Measurements from ENCODE around the gene TENT4B.
A peak's percentile ranks its signal among the peaks of the same experiment; 100 is the strongest.

The TENT4B gene

GRCh38 chr16:50152807-50153595 lies at the start of gene TENT4B:
Gene TENT4B, plus strand, starts transcription at chr16:50153306. Its CDS starts 316 bp downstream, at chr16:50153622.
- no peak for TF ChIP-seq CTCF (IDR thresholded peaks at IDR 0.05; ENCODE audit: low read depth, low read length)
- in situ Hi-C loops (cut with HindIII; ENCODE audit: low sequenced_read_pairs), result no loop called here
- H3K4me3 ChIP-seq (ENCODE audit: low read depth, low read length), result peak within 1 kb of the TSS; percentile 63
- peak; percentile 84 for DNase-seq (ENCODE audit: low read depth, low spot score)

GRCh38 chr16:50103764-50104163 lies 49.3 kb upstream of the TENT4B start:
- H3K4me3 ChIP-seq (ENCODE audit: low read depth, low read length), result no peak overlapping the region

GRCh38 chr16:50114357-50115129 lies 38.6 kb upstream of the TENT4B start:
- no peak for DNase-seq (ENCODE audit: low read depth, low spot score)
- H3K4me3 ChIP-seq (ENCODE audit: low read depth, low read length), result no peak overlapping the region
- in situ Hi-C loops (cut with HindIII; ENCODE audit: low sequenced_read_pairs), result no loop called here
- no peak for TF ChIP-seq CTCF (IDR thresholded peaks at IDR 0.05; ENCODE audit: low read depth, low read length)

More at GRCh38 chr16:50103764-50104163, 49.3 kb upstream of the TENT4B start:
- in situ Hi-C loops (cut with HindIII; ENCODE audit: low sequenced_read_pairs), result no loop called here
- DNase-seq (ENCODE audit: low read depth, low spot score), result no peak
- TF ChIP-seq CTCF (IDR thresholded peaks at IDR 0.05; ENCODE audit: low read depth, low read length), result no peak

- H3K4me3 ChIP-seq (ENCODE audit: low read depth, low read length), result no peak overlapping the region
- in situ Hi-C loops (cut with HindIII; ENCODE audit: low sequenced_read_pairs), result no loop called here
- no peak for DNase-seq (ENCODE audit: low read depth, low spot score)
- no peak for TF ChIP-seq CTCF (IDR thresholded peaks at IDR 0.05; ENCODE audit: low read depth, low read length)
Observed at GRCh38 chr16:50120711-50121110, 32.4 kb upstream of the TENT4B start.

GRCh38 chr16:50121278-50121677 lies 31.8 kb upstream of the TENT4B start:
- DNase-seq (ENCODE audit: low read depth, low spot score), result no peak
- TF ChIP-seq CTCF (IDR thresholded peaks at IDR 0.05; ENCODE audit: low read depth, low read length), result no peak
- in situ Hi-C loops (cut with HindIII; ENCODE audit: low sequenced_read_pairs), result no loop called here

GRCh38 chr16:50121721-50122445 lies 31.2 kb upstream of the TENT4B start:
- no peak overlapping the region for H3K4me3 ChIP-seq (ENCODE audit: low read depth, low read length)
- DNase-seq (ENCODE audit: low read depth, low spot score), result no peak
- TF ChIP-seq CTCF (IDR thresholded peaks at IDR 0.05; ENCODE audit: low read depth, low read length), result no peak
- in situ Hi-C loops (cut with HindIII; ENCODE audit: low sequenced_read_pairs), result no loop called here

More at GRCh38 chr16:50121278-50121677, 31.8 kb upstream of the TENT4B start:
- H3K4me3 ChIP-seq (ENCODE audit: low read depth, low read length), result no peak overlapping the region
